Measurements from ENCODE around the gene TICRR.

DNA sequence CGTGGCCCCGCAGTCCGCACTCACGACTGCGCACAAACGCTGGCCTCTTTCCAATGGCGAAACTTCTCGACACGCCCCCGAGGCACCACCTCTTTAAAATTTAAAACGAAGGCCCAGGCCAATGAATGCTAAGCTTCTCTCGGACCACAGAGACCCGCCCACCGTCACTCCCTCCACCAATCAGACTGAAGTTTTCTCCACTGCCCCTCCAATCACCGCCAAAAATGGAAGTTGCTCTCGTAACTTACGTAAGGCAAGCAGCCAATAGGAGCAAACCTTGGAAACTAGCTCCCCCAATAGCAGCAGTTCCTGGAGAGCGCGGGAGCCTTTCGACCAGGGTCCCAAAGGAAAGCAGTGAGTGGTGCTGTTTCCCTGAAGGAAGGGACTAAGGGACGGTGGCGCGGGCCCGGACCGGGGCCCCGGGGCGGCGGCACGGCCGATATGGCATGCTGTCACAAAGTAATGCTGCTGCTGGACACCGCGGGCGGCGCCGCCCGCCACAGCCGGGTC, at the start of gene TICRR:
- TF ChIP-seq, protein P1, sequence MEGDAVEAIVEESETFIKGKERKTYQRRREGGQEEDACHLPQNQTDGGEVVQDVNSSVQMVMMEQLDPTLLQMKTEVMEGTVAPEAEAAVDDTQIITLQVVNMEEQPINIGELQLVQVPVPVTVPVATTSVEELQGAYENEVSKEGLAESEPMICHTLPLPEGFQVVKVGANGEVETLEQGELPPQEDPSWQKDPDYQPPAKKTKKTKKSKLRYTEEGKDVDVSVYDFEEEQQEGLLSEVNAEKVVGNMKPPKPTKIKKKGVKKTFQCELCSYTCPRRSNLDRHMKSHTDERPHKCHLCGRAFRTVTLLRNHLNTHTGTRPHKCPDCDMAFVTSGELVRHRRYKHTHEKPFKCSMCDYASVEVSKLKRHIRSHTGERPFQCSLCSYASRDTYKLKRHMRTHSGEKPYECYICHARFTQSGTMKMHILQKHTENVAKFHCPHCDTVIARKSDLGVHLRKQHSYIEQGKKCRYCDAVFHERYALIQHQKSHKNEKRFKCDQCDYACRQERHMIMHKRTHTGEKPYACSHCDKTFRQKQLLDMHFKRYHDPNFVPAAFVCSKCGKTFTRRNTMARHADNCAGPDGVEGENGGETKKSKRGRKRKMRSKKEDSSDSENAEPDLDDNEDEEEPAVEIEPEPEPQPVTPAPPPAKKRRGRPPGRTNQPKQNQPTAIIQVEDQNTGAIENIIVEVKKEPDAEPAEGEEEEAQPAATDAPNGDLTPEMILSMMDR (IDR thresholded peaks at IDR 0.05), result no peak
- TF ChIP-seq POLR2A (IDR thresholded peaks at IDR 0.05) (no peak), EP300 (IDR thresholded peaks at IDR 0.05) (no peak)

Data from ovary (tissue), 3 donors.